GM21737 (cell line): ENCODE results near the gene ZBTB24.

ENCODE experiments used
- ATAC-seq: cut with Tn5 transposase; IDR thresholded peaks from one replicate; pipeline ENCODE4 v1.9.1; 2021; ENCODE audit warnings: mild to moderate bottlenecking, moderate library complexity; ENCODE audit not compliant: unreplicated experiment

Gene ZBTB24

GRCh38 chr6:109429496-109429895 is 53.5 kb downstream of the ZBTB24 start:
- no peak for ATAC-seq

GRCh38 chr6:109428889-109429477 is 54.0 kb downstream of the ZBTB24 start:
- no peak for ATAC-seq

- no peak for ATAC-seq
Observed at GRCh38 chr6:109424946-109425345, 58.1 kb downstream of the ZBTB24 start.

- no peak for ATAC-seq
Observed at GRCh38 chr6:109421184-109421583, 61.8 kb downstream of the ZBTB24 start.

- ATAC-seq = no peak
Observed at GRCh38 chr6:109420751-109421150, 62.3 kb downstream of the ZBTB24 start.

- ATAC-seq = no peak
Observed at GRCh38 chr6:109417646-109418045, 65.4 kb downstream of the ZBTB24 start.
